HepG2 (cell line): ENCODE data around the gene PFAS. TPM values are rescaled to one million over a fixed set of nuclear protein-coding genes. Genes with fewer than 3 reads are reported as not detected.
A peak's percentile ranks its signal among the peaks of the same experiment; 100 is the strongest.

ENCODE experiments used
- FOXP4 ChIP-seq: sonication (generic); formaldehyde crosslinking; IDR thresholded peaks from 2 replicates; pipeline ENCODE4 v1.4.0; 2020; ENCODE audit warnings: missing genetic modification reagents
- HINFP ChIP-seq: sonication (generic); formaldehyde crosslinking; IDR thresholded peaks from 2 replicates; pipeline ENCODE4 v1.4.0; 2020; ENCODE audit warnings: low read depth, mild to moderate bottlenecking, missing genetic modification reagents
- HNRNPH1 ChIP-seq: fragments of 200-400 bp; formaldehyde crosslinking; optimal IDR thresholded peaks from 2 replicates; pipeline ENCODE3; 2017; ENCODE audit warnings: mild to moderate bottlenecking, low read depth, low read length
- KLF6 ChIP-seq: IDR thresholded peaks from 2 replicates; pipeline ENCODE4 v1.8.0; 2016; ENCODE audit warnings: missing biosample characterization, missing genetic modification reagents
- KMT2B ChIP-seq: IDR thresholded peaks from 2 replicates; pipeline ENCODE4 v1.6.1; 2016; ENCODE audit warnings: missing genetic modification reagents, missing compliant biosample characterization
- MTA1 ChIP-seq: sonication (generic); formaldehyde crosslinking; IDR thresholded peaks from 2 replicates; pipeline ENCODE4 v1.4.0; 2020; ENCODE audit warnings: missing genetic modification reagents, mild to moderate bottlenecking, borderline replicate concordance
- PHF21A ChIP-seq: sonication (generic); formaldehyde crosslinking; IDR thresholded peaks from 2 replicates; pipeline ENCODE4 v1.5.0; 2020; ENCODE audit warnings: mild to moderate bottlenecking, missing genetic modification reagents
- RBFOX2 ChIP-seq: fragments of 200-400 bp; formaldehyde crosslinking; IDR thresholded peaks from 2 replicates; pipeline ENCODE4 v1.6.1; 2017; ENCODE audit warnings: low read depth, mild to moderate bottlenecking, low read length
- ZFP90 ChIP-seq: sonication (generic); formaldehyde crosslinking; IDR thresholded peaks from 2 replicates; pipeline ENCODE4 v1.8.0; 2022; ENCODE audit warnings: missing genetic modification reagents, mild to moderate bottlenecking, inconsistent platforms, borderline replicate concordance
- ZNF235 ChIP-seq: sonication (generic); formaldehyde crosslinking; IDR thresholded peaks from 2 replicates; pipeline ENCODE4 v1.8.1; 2023; ENCODE audit warnings: mild to moderate bottlenecking, missing genetic modification reagents, borderline replicate concordance
- ZNF30 ChIP-seq: sonication (generic); formaldehyde crosslinking; IDR thresholded peaks from 2 replicates; pipeline ENCODE4 v1.5.0; 2020; ENCODE audit warnings: mild to moderate bottlenecking, missing genetic modification reagents
- ZNF350 ChIP-seq: sonication (generic); formaldehyde crosslinking; IDR thresholded peaks from 2 replicates; pipeline ENCODE4 v1.4.0; 2020; ENCODE audit warnings: mild to moderate bottlenecking, low read depth, missing genetic modification reagents, borderline replicate concordance
- ZNF543 ChIP-seq: sonication (generic); formaldehyde crosslinking; IDR thresholded peaks from 2 replicates; pipeline ENCODE4 v1.4.0; 2020; ENCODE audit warnings: mild to moderate bottlenecking, missing genetic modification reagents
- ZNF552 ChIP-seq: sonication (generic); formaldehyde crosslinking; IDR thresholded peaks from 2 replicates; pipeline ENCODE4 v1.9.0; 2022; ENCODE audit warnings: missing genetic modification reagents, mild to moderate bottlenecking, borderline replicate concordance
- ZSCAN29 ChIP-seq: sonication (generic); formaldehyde crosslinking; conservative IDR thresholded peaks from 2 replicates; pipeline ENCODE4 v1.4.0; 2020; ENCODE audit warnings: mild to moderate bottlenecking, missing genetic modification reagents
- polyA plus RNA-seq, 8 experiments: library from polyadenylated mRNA; depleted of rRNA in 3 of 8; stranded (reverse) in 7 of 8; unstranded in 1 of 8; fragments of >200 nt; fragmentation: Illumina TruSeq in 4 of 8; extraction: Trizol in 4 of 8; gene quantifications; 2 replicates each; pipeline versions ENCODE4 v1.2.1 to v1.2.3, GENCODE V29; 2011 to 2016; ENCODE audit warnings: low read depth in 4 of 8, missing spikeins in 1 of 8, mixed read lengths in 1 of 8; ENCODE audit not compliant: insufficient read depth in 1 of 8
- total RNA-seq, 5 experiments: library from RNA; depleted of rRNA; stranded (reverse); fragments of >200 nt; fragmentation: Illumina TruSeq; extraction: Trizol; gene quantifications; 2 replicates each; pipeline ENCODE4 v1.2.3, GENCODE V29; 2016; ENCODE audit warnings: low read depth in 1 of 5
- TF ChIP-seq, protein P1 (sequence below): sonication (generic); formaldehyde crosslinking; IDR thresholded peaks from 2 replicates; pipeline ENCODE4 v1.8.1; 2023; ENCODE audit warnings: mild to moderate bottlenecking, missing genetic modification reagents
- TF ChIP-seq, protein P2 (sequence below), 2 experiments: sonication (generic) in 1 of 2; formaldehyde crosslinking in 1 of 2; IDR thresholded peaks; 2 replicates each; pipeline versions ENCODE4 v1.5.1 to v1.6.1; 2011 to 2020; ENCODE audit warnings: borderline replicate concordance in 1 of 2, low read depth in 1 of 2, low read length in 1 of 2, mild to moderate bottlenecking in 1 of 2, missing genetic modification reagents in 1 of 2, moderate library complexity in 1 of 2
- TF ChIP-seq, protein P3 (sequence below): sonication (generic); formaldehyde crosslinking; IDR thresholded peaks from 2 replicates; pipeline ENCODE4 v1.8.0; 2022; ENCODE audit warnings: low read depth, missing genetic modification reagents

The PFAS gene
- total and polyA plus RNA-seq, 2 of the 13 experiments (the other 11 are each of a cell fraction or from before 2014, with no cell fraction given): 49.4 to 58.2 TPM

- TF ChIP-seq, protein P1, sequence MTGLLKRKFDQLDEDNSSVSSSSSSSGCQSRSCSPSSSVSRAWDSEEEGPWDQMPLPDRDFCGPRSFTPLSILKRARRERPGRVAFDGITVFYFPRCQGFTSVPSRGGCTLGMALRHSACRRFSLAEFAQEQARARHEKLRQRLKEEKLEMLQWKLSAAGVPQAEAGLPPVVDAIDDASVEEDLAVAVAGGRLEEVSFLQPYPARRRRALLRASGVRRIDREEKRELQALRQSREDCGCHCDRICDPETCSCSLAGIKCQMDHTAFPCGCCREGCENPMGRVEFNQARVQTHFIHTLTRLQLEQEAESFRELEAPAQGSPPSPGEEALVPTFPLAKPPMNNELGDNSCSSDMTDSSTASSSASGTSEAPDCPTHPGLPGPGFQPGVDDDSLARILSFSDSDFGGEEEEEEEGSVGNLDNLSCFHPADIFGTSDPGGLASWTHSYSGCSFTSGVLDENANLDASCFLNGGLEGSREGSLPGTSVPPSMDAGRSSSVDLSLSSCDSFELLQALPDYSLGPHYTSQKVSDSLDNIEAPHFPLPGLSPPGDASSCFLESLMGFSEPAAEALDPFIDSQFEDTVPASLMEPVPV (CRISPR knock-in tag): peak; percentile 87
- TF ChIP-seq HNRNPH1 (no peak), ZSCAN29 (CRISPR knock-in tag) (0 out of 2 replicates have a peak, but pooled peaks have one; percentile 39), ZNF350 (CRISPR knock-in tag) (no peak), MTA1 (CRISPR knock-in tag) (peak; percentile 58; the same call in 1 of the 2 replicates), FOXP4 (CRISPR knock-in tag) (peak; percentile 56), ZNF543 (CRISPR knock-in tag) (peak; percentile 73; the same call in 1 of the 2 replicates), ZNF235 (CRISPR knock-in tag) (peak; percentile 84; the same call in 1 of the 2 replicates), KMT2B (CRISPR knock-in tag) (peak; percentile 56), ZNF30 (0 out of 2 replicates have a peak, but pooled peaks have one; percentile 48), PHF21A (CRISPR knock-in tag) (peak; percentile 62; the same call in 1 of the 2 replicates), ZFP90 (CRISPR knock-in tag) (peak; percentile 68; the same call in 1 of the 2 replicates), HINFP (0 out of 2 replicates have a peak, but pooled peaks have one; percentile 51), RBFOX2 (peak; percentile 88), ZNF552 (CRISPR knock-in tag) (0 out of 2 replicates have a peak, but pooled peaks have one; percentile 42), KLF6 (CRISPR knock-in tag) (no peak)
- TF ChIP-seq, protein P2, sequence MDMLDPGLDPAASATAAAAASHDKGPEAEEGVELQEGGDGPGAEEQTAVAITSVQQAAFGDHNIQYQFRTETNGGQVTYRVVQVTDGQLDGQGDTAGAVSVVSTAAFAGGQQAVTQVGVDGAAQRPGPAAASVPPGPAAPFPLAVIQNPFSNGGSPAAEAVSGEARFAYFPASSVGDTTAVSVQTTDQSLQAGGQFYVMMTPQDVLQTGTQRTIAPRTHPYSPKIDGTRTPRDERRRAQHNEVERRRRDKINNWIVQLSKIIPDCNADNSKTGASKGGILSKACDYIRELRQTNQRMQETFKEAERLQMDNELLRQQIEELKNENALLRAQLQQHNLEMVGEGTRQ (IDR thresholded peaks at IDR 0.05; ENCODE audit: low read depth, low read length): no peak
- TF ChIP-seq, protein P2 (CRISPR knock-in tag; IDR thresholded peaks at IDR 0.05; ENCODE audit: borderline replicate concordance): 0 out of 2 replicates have a peak, but pooled peaks have one; percentile 21
- TF ChIP-seq, protein P3, sequence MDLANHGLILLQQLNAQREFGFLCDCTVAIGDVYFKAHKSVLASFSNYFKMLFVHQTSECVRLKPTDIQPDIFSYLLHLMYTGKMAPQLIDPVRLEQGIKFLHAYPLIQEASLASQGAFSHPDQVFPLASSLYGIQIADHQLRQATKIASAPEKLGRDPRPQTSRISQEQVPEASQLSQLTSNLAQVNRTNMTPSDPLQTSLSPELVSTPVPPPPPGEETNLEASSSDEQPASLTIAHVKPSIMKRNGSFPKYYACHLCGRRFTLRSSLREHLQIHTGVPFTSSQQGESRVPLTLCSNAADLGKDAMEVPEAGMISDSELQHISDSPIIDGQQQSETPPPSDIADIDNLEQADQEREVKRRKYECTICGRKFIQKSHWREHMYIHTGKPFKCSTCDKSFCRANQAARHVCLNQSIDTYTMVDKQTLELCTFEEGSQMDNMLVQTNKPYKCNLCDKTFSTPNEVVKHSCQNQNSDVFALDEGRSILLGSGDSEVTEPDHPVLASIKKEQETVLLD (CRISPR knock-in tag): peak; percentile 66; the same call in 1 of the 2 replicates
Measured at GRCh38 chr17:8209907-8210760, 39.0 kb upstream of the PFAS start, which contains the start of gene AURKB (continued).
